GM12878 (cell line): ENCODE results near the gene ABCC11. TPM values are rescaled to one million over a fixed set of nuclear protein-coding genes. Genes with fewer than 3 reads are reported as not detected.

Experiments used
- ATF3 ChIP-seq: IDR thresholded peaks from 2 replicates; pipeline ENCODE4 v1.6.1; 2011; ENCODE audit warnings: low read depth, mild to moderate bottlenecking, low read length, moderate library complexity, borderline replicate concordance; ENCODE audit errors: extremely low read depth
- CUX1 ChIP-seq: IDR thresholded peaks from 2 replicates; pipeline ENCODE4 v1.6.1; 2012; ENCODE audit warnings: improper control_type of control experiment, low read depth, low read length; ENCODE audit not compliant: insufficient replicate concordance
- ELK1 ChIP-seq: IDR thresholded peaks from 2 replicates; pipeline ENCODE4 v1.6.1; 2012; ENCODE audit warnings: low read depth, low read length, improper control_type of control experiment
- FOXK2 ChIP-seq: fragments of 450-650 bp; IDR thresholded peaks from 2 replicates; pipeline ENCODE4 v1.6.1; 2017; ENCODE audit warnings: mild to moderate bottlenecking, moderate library complexity
- MLLT1 ChIP-seq: fragments of 450-650 bp; IDR thresholded peaks from 2 replicates; pipeline ENCODE4 v1.6.1; 2016; ENCODE audit warnings: mild to moderate bottlenecking
- MYC ChIP-seq: IDR thresholded peaks from 2 replicates; pipeline ENCODE4 v1.6.1; 2011; ENCODE audit warnings: mild to moderate bottlenecking, low read length, moderate library complexity, inconsistent platforms; ENCODE audit not compliant: insufficient read depth, insufficient replicate concordance, insufficient read length, severe bottlenecking
- PAX5 ChIP-seq: IDR thresholded peaks from 2 replicates; pipeline ENCODE4 v1.6.1; 2011; ENCODE audit warnings: low read depth, low read length, borderline replicate concordance
- RCOR1 ChIP-seq: conservative IDR thresholded peaks from 2 replicates; pipeline ENCODE4 v1.6.1; 2012; ENCODE audit warnings: low read depth, low read length, improper control_type of control experiment
- SMAD5 ChIP-seq: IDR thresholded peaks from 2 replicates; pipeline ENCODE4 v1.6.1; 2016; ENCODE audit warnings: antibody characterized with exemption, low read depth
- TBL1XR1 ChIP-seq: IDR thresholded peaks from 2 replicates; pipeline ENCODE4 v1.6.1; 2012; ENCODE audit warnings: low read depth, low read length, improper control_type of control experiment
- TCF3 ChIP-seq: IDR thresholded peaks from 2 replicates; pipeline ENCODE4 v1.6.1; 2012; ENCODE audit warnings: low read depth, mild to moderate bottlenecking, low read length, borderline replicate concordance; ENCODE audit not compliant: insufficient read depth
- ZBTB11 ChIP-seq: fragments of 450-650 bp; formaldehyde crosslinking; IDR thresholded peaks from 2 replicates; pipeline ENCODE4 v1.5.0; 2022; ENCODE audit warnings: mild to moderate bottlenecking, missing genetic modification characterization
- ZNF207 ChIP-seq: fragments of 450-650 bp; IDR thresholded peaks from 2 replicates; pipeline ENCODE4 v1.6.1; 2014; ENCODE audit warnings: antibody characterized with exemption, mild to moderate bottlenecking, borderline replicate concordance
- ZNF622 ChIP-seq: fragments of 450-650 bp; IDR thresholded peaks from 2 replicates; pipeline ENCODE4 v1.6.1; 2017; ENCODE audit warnings: mild to moderate bottlenecking, inconsistent platforms
- polyA plus RNA-seq, 11 experiments: library from polyadenylated mRNA; depleted of rRNA in 4 of 11; unstranded in 6 of 11; stranded (reverse) in 5 of 11; fragments of >200 nt; fragmentation: Nextera tagmentation in 4 of 11; fragmentation: Illumina TruSeq in 1 of 11; extraction: Ambion mirVana in 4 of 11; extraction: Trizol in 1 of 11; gene quantifications; 1 replicate in 1 of 11; 2 replicates in 10 of 11; pipeline versions ENCODE4 v1.2.1 to v1.2.3, GENCODE V29; 2011 to 2016; ENCODE audit warnings: inconsistent platforms in 2 of 11, missing spikeins in 2 of 11, low read depth in 1 of 11
- total RNA-seq, 4 experiments: library from RNA; depleted of rRNA in 3 of 4; stranded (reverse); fragments of >200 nt in 3 of 4; fragmentation: Illumina TruSeq in 1 of 4; extraction: Trizol in 1 of 4; gene quantifications; 2 replicates each; pipeline versions ENCODE4 v1.2.1 to v1.2.3, GENCODE V29; 2013 to 2021

Gene ABCC11
- total and polyA plus RNA-seq, 10 of the 15 experiments (the other 5 are each of a cell fraction or from before 2014, with no cell fraction given) = 0.04 to 0.20 (median 0.10) TPM; not detected in 6

- TF ChIP-seq ATF3 (no peak), PAX5 (peak; percentile 90), CUX1 (no peak), TCF3 (peak; percentile 82; the same call in 1 of the 2 replicates), MLLT1 (peak; percentile 59; the same call in 1 of the 2 replicates), ELK1 (peak; percentile 97), SMAD5 (no peak), MYC (peak; percentile 90), ZNF207 (peak; percentile 57; the same call in 1 of the 2 replicates), FOXK2 (no peak), ZNF622 (no peak), TBL1XR1 (0 out of 2 replicates have a peak, but pooled peaks have one; percentile 31), RCOR1 (no peak), ZBTB11 (CRISPR knock-in tag) (no peak)
These were observed 3.1 kb downstream of the ABCC11 start, which contains the start of gene LONP2 (continued) for GRCh38 chr16:48244080-48244862.
